GM19395 (cell line): ENCODE data around the gene ADGRG6.
"Not testable (repeated sequence)": the region's sequence is repeated elsewhere in the genome, so short reads cannot be mapped to it uniquely, and the experiment has no call there.

Experiments used
- ATAC-seq: cut with Tn5 transposase; IDR thresholded peaks from one replicate; pipeline ENCODE4 v1.9.1; 2021; ENCODE audit warnings: mild to moderate bottlenecking, moderate library complexity; ENCODE audit not compliant: unreplicated experiment

ADGRG6 gene

DNA sequence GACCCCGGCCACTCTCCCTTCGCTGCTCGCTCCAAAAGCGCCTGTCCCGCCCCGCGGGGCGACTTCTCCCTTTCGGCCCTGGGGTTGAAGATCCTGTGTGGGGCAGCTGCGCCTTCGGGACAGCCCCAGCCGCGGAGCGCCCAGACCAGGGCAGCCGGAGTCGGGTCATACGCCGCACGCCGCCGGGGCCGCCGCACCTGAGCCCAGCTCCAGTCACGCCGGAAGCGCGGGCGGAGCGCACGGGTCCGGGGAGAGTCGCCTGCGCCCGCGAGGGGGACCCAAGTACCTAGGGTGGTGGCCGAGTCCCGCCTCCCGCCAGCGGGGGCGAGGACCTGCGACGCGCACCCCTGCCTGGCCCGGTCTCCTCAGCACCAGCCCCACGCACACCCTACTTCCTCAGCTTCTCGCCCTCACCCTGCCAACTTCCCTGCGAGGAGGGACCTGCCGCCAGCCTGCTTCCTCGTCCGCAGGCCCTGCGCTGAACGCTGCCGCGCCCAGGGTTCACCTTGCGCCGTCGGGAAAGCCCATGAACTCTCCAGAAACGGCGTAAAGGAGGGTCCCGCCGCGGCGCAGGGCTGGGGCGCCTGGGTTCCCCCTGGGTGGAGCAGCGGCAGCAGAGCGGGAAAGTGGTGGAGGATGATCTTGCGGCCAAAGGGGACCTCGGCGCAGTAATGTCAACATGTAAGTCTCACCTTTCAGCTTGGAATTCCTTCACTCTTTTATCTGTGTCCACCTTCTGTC, at the start of gene ADGRG6:
Gene ADGRG6, plus strand, starts transcription at position 357 of the 741 bp plus-strand sequence. Its CDS starts 323 bp downstream, at position 680.
- ATAC-seq: peak; percentile 85

DNA sequence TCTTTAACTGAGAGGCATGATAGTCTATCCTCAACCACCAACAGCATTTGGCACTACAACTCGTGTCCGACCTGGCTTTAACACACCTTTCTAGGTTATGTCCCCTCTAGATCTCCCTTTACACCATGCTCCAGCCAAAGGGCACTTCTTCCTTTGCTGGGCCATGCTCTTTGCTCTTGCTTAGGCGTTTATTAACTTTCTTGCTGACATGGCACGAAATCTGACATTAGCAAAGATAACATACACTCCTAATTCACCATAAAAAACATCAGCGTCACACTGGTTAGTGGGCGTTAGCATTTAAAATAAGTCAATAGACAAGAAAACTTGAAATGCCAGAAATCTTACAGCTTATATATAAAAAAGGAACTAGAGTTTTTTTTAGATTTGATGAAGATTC, 47.3 kb upstream of the ADGRG6 start:
- no peak for ATAC-seq

DNA sequence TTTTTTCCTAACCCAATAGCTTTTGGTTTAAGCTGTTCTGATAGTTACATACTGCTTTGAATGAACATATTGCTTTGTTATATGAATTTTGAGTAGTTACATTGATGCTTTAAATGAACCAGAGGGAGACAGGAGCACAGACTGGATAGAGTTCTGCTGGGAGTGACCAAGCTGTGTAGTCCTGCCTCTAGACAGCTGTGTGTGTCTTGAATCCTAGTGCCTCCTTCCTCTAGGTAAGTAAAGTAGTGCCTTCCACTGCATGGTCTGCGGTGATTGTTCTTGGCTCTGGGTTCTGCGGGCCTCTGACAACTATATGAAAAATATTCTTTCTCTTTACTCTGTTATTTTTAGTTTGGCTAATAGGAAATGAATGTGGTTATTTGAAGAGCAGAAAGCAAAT, 46.0 kb upstream of the ADGRG6 start:
- no peak for ATAC-seq

DNA sequence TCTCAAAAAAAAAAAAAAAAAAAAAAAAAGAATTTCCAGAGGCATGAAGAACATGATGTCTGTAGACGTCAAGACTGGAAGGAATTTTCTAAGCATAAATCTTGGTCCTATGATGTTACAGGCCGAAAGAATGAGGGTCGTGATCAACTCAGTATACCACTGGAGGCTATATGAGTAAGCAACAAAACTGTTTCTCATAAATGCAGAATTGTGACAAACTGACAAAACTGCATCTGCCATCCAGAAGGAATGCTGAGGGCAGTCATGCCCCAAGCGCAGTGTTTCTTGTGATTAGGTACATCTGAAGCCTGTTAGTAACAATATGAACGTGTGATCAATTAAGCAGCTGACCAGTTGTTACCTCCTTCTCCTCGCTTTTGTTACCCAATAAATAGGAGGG, 43.5 kb upstream of the ADGRG6 start:
- ATAC-seq: no peak

DNA sequence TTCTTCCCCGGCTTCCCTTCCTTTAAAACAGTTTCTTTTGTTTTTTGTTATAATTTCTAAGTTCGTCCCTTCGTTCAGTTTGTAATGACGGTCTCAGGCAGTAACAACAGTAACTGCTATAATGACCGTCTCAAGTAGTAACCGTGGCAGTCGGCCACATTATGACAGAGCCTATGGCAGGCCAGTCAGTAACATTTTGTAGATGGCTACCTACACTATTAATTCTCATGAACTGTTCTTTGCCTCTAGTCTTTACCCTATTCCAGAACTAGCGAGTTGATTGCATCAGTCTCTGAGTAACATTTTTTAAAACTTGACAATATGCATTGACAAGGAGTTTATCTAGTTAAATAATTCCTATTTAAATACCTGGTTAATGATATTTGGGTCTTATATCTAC, 43.0 kb upstream of the ADGRG6 start:
- no peak for ATAC-seq

DNA sequence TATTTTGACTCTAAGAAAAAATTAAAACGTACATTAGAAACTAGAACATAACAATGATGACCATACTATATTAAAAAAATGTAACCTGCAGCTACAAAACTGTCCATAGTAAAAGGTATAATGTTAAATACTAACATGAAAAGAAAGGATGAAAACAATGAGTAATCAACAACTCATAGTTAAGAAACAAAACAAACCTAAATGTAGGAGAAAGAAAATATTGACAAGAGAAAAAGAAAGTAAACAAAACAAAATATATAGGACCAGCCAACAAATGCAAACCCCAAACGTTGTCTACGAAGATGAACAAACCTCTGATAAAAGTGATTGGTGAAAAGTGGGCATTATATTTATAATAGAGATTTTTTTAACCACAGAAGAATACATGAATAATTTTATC, 41.1 kb upstream of the ADGRG6 start:
- no peak for ATAC-seq

DNA sequence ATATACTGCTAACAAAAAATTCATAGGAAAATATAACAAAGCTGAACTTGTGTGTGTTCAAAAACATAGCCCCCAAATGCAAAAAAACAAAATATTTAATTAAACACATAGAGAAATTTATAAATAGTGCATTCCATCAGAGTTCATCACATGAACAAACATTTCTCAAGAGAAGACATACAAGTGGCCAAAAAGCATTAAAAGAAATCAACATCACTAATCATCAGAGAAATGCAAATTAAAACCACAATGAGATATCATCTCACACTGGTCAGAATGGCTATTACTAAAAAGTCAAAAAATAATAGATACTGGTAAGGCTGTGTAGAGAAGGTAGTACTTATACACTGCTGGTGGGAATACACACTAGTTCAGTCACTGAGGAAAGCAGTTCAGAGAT, 39.6 kb upstream of the ADGRG6 start:
- no peak for ATAC-seq

DNA sequence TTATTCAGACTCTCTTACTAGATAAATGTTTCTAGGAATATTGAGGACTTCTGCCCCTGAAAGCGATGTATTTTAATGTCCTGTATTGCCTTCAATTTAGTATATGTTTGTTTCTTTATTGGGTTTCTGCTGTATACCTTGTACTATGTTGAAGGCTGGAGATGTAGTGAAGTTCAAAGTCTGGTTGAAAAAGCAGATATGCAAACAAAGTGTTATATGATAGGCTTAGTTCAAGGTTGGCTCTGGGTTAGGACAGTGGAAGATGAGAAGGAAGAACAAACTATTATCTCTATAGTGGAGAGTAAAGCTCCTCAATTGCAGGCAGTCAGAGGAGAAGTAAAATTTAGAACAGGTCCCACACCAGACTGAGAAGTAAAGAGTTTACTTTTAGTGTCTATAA, 36.3 kb upstream of the ADGRG6 start:
- no peak for ATAC-seq

DNA sequence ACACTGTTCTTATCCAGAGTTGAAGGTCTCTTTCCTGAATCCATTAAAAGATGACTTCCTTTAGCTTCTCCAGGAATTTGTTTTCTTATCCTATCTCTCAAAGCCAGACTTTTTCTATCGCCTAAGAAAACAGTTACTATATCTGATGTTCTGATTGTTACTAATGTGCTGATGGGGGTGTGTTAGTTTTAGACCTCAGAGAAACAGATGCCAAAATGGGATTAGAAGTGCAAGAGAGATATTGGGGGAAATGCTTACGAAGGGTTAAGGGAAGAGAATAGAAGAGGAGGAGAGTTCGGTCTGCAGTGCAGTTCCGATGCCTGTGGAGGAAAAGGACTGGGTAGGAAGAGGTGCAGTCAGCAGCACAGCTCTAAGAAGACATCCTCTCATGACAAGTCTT, 35.7 kb upstream of the ADGRG6 start:
- no peak for ATAC-seq

DNA sequence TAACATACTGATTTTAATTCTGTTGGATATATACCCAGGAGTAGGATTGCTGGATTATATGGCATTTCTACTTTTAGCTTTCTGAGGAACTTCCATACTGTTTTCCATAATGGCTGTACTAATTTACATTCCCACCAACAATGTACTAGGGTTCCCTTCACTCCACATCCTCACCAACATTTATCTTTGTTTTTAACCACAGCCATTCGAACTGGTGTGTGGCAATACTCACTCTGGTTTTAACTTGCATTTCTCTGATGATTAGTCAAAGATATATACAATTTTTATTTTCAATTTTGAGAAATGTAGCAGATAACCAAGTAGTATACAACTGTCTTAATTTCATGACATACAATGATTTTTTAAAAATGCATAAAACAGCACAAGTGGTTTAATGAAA, 30.3 kb upstream of the ADGRG6 start:
- no peak for ATAC-seq

DNA sequence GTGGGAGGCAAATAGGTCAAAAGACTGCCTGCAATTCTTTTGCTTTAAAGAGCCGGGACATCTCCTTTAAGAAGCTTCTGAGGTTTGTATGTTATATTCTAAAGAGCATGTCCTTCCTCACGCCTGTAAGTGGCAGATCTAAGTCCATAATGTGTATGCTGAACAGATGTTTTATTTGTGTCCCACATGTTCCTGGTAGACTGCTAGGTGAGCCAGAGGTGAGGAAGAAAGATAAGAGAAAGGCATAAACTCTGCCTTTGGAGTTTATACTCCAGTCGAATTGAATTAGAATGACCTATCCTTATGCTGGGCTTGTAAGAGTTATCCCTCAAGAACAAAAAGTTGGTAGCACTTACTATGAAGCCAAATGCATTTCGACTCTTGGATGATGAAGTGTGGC, 27.2 kb upstream of the ADGRG6 start:
- no peak for ATAC-seq

DNA sequence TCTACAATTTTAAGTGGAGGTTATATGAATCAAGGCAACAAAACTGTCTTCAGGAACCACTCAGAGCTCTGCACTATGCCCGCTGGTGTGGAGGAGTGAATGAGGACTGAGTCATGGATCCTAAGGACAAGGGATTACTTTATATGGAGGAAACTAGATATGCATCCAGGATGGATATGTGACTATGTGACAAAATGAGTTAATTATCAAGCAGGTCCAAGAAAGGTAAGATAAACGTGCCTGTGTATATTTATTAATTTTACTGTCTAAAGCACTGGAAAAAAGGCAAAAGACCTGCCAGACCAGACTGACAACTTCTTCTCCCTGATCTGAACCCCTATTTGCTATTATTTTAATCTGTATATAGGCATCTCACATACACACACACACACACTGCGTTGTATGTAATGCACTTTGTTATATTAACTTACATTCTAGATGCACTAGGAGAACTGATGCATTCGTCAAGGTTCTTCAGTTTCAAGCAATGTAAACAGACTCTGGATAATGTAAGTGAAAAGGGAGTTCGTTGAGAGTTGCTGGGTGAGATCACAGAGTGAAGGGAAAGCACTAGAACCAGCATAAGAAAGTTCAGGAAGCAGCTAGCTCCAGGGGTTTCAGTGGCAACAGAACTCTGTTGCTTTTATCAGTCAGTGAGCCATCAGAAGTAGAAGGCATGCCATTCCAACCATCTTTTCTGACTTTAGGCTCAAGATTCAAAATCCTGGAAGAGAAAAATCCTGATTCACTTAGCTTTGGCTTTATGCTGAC, 26.4 kb upstream of the ADGRG6 start:
- ATAC-seq: no peak

DNA sequence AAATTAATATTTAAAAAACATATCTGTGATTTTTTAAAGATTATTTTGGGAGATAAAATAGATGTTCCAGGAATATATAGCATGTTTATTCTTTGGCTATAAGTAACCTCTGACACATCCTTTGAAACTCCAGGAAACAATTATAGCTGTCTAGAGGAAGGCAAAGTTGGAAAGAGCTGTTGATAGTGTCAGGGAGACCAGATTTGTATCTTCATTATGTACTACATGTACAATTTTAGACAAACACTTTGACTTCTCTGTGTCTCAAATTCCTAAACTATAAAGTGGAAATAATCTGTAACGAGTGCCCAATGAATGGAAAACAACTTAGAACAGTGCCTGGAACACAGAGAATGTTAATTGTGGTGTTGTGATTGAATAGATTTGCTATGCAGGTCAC, 25.6 kb upstream of the ADGRG6 start:
- ATAC-seq: no peak

DNA sequence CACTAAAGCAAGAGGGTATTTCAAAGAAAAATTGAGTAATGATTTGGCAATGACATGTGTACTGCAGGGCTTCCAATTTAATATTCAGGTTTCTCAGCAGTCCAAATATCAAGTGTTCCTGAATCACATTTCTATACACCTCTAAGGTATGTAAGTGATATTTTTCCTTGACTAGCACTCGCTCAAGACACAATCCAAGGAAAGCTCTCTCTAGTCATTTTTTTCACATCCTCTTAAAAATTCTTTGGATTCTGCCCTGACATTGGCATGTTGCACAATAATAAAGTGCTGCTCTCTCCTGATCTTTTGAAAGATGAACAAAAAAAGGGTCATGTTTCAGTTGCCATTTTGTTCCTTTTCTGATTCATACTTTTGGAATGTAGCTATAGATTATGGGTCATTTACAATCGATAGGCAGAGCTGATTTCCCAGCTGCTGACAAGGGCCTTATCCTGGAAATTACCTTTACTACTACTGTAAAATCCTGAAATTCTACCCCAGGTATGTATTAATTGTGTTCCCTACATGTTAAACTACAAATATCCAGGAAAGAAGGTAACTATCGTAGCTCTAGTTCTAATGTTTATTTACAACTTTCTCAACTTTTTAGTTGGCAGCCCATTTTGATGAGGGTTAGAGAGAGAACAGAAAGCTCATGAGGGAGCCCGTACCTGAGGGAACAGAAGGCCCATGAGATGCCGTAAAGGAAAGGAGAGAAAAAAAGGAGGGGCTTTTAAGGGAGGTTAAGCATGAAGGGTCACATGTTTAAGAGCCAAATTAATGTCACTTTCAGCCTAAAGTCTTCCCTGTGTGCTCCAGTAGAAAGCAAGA, 22.2 kb upstream of the ADGRG6 start:
- no peak for ATAC-seq

DNA sequence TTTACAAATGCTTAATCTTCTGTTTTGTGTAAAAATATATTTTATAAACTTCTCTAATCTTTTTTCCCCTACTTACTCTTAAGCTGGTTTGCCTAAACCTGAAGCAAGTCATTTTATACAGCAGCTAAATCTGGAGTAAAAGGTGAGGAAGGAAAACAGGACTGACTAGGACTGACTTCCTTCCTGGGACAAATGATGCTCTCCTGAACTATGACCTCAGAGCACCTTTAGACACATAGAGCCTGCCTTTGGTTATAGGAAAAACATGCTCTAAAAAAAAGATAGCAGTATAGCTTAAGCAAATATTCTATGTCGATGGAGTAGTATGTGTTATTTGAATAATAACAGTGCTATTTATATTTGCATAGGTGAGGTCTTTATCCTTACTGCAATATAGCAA, 21.5 kb upstream of the ADGRG6 start:
- ATAC-seq: no peak

DNA sequence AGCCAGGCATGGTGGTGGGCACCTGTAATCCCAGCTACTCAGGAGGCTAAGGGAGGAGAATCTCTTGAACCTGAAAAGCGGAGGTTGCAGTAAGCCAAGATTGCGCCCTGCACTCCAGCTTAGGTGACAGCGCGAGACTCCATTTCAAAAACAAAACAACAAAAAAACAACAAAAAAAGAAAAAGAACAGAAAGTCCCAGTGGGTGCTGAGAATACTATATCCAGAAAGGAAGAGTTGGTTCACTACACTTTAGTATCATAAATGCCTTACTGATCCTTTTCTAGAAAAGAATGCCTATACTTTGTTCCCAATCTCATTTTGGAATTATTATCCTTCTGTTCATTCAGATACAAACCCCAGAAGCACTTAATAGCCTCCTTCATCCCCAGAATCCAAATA, 20.9 kb upstream of the ADGRG6 start:
- no peak for ATAC-seq

DNA sequence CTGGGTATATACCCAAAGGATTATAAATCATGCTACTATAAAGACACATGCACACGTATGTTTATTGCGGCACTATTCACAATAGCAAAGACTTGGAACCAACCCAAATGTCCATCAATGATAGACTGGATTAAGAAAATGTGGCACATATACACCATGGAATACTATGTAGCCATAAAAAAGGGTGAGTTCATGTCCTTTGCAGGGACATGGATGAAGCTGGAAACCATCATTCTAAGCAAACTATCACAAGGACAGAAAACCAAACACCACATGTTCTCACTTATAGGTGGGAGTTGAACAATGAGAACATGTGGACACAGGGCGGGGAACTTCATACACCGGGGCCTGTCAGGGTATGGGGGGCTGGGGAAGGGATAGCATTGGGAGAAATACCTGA, 18.7 kb upstream of the ADGRG6 start:
- ATAC-seq: not testable (repeated sequence)

DNA sequence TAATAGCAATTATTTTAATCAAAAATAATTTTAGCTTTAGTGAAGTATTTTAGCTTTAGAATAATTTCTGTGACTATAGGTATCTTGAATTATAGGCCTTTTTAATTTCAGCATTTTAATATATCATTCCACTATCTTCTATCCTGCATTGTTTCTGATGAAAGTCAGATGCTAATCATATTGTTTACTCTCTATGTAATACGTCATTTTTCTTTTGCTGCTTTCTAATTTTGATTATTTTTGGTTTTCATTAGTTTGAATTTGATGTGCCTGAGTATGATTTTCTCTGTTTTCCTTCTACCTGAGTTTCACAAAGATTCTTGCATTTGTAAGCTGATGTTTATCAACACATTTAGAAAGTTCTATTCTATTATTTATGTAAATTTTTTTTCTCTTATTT, 17.4 kb upstream of the ADGRG6 start:
- ATAC-seq: no peak

DNA sequence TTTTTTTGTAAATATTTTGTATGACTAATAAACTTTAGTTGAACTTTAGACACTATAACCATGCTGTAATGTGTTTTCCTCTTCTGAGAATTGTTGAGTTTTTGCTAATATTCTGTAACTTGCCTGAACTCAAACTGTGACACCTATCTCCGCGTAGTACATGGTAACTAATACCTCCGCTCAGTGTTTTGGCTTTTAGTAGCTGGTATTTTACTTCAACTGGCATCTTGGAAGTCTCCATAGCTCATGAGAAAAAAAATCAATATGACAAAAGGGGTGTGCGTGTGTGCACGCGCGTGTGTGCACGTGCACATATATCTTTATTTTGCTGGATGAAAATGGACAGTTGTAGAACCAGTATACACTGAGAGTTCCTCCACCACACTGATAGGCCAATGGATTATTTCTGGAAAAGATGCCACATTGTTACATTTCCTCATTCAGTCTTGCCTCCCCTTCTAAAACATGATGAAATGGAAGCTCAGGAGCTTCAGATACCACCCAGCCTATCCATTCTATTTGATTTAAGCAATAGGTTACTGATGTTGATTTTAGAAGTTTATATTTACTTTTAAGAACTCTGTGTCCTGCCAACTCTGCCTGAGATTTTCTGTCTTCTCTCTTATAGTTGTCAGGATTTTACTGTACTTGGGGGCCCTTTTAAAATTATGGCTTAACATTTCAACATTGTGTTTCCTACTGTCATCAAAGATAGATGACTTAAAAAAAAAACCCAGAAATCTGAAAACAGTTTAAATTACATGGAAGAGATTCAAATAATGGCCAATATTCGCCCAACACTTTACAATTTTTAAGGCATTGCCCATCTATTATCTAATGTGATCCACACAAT, 16.3 kb upstream of the ADGRG6 start:
- ATAC-seq: no peak

DNA sequence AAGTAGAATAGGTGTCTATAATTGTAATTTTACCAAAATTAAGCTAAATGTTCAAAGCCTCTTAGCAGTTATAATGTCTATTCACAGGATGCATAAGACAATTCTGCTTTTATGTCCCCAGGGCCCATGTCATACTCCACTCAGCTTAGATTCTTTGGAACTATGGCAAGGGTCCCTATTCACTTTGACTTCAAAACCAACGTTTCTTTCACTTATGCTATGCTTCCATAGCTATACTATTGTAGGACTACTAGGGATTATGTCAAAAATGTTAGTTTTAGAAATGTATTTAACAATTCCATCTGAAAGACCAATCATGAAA, 15.8 kb upstream of the ADGRG6 start:
- ATAC-seq: no peak

DNA sequence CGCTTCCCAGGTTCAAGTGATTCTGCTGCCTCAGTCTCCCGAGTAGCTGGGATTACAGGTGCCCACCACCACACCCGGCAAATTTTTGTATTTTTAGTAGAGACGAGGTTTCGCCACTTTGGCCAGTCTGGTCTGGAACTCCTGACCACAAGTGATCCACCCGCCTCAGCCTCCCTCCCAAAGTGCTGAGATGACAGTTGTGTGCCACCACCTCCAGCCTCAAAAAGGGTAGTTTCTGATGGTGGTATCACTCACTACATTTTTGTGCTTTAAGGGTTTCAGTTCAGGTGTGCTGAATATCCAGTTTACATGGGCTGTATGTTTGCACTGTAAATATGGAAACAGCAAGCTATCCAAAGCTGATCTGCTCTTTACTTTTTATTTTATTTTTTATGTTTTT, 12.1 kb upstream of the ADGRG6 start:
- ATAC-seq: no peak
